Caco-2 (cell line): ENCODE data around the gene CISD1. TPM values are rescaled to one million over a fixed set of nuclear protein-coding genes. Genes with fewer than 3 reads are reported as not detected.
A peak's percentile ranks its signal among the peaks of the same experiment; 100 is the strongest.

Experiments used
- BruUV-seq: library from RNA; stranded (reverse); fragments of 400-500 nt; replicated peaks from 2 replicates; lab custom pipeline; 2021; lab: Mats Ljungman, UMichigan
- CTCF ChIA-PET: fragments of 300-600 bp; sonication (Branson Sonifier 250); formaldehyde crosslinking; loops from one replicate; lab custom pipeline; 2022; ENCODE audit warnings: antibody characterized with exemption; lab: Charles Lee
- POLR2A ChIA-PET: fragments of 300-600 bp; sonication (Branson Sonifier 250); formaldehyde crosslinking; loops from one replicate; lab custom pipeline; 2022; ENCODE audit warnings: antibody characterized with exemption; lab: Charles Lee
- DNase-seq, 2 experiments: peaks; one replicate each; pipeline versions ENCODE4 v3.0.0 to v3.0.0-alpha.2; 2020 to 2022
- H3K27me3 ChIP-seq: replicated peaks from 2 replicates; pipeline ENCODE4 v1.6.0; 2011; ENCODE audit warnings: low read length; ENCODE audit not compliant: control insufficient read depth, insufficient read depth
- H3K36me3 ChIP-seq: 2 replicates; pipeline ENCODE4 v1.5.1; 2011; ENCODE audit warnings: low read length; ENCODE audit not compliant: control insufficient read depth, insufficient read depth
- H3K4me1 ChIP-seq: fragments of 250-450 bp; sonication (Bioruptor Pico); 2 replicates; pipeline ENCODE4 v1.5.1; 2020; ENCODE audit warnings: mild to moderate bottlenecking
- H3K4me3 ChIP-seq: 2 replicates; pipeline ENCODE4 v1.5.1; 2011; ENCODE audit warnings: low read depth, mild to moderate bottlenecking, control low read depth, low read length
- H3K9me3 ChIP-seq: fragments of 250-450 bp; sonication (Bioruptor Pico); 2 replicates; pipeline ENCODE4 v1.5.1; 2020; ENCODE audit warnings: mild to moderate bottlenecking, moderate library complexity
- H3K27ac Mint-ChIP-seq: one replicate; pipeline ENCODE4 v1.8.0; 2022; ENCODE audit warnings: mixed read lengths; ENCODE audit not compliant: unreplicated experiment
- H3K27me3 Mint-ChIP-seq: one replicate; pipeline ENCODE4 v1.8.0; 2022; ENCODE audit warnings: mixed read lengths; ENCODE audit not compliant: insufficient read depth, unreplicated experiment
- H3K36me3 Mint-ChIP-seq: one replicate; pipeline ENCODE4 v1.8.0; 2022; ENCODE audit warnings: mild to moderate bottlenecking, mixed read lengths; ENCODE audit not compliant: insufficient read depth, unreplicated experiment
- H3K4me1 Mint-ChIP-seq: one replicate; pipeline ENCODE4 v1.8.0; 2022; ENCODE audit warnings: low read depth, mixed read lengths; ENCODE audit not compliant: unreplicated experiment
- H3K4me3 Mint-ChIP-seq: one replicate; pipeline ENCODE4 v1.8.0; 2022; ENCODE audit warnings: mild to moderate bottlenecking, moderate library complexity, mixed read lengths; ENCODE audit not compliant: unreplicated experiment
- H3K9me3 Mint-ChIP-seq: one replicate; pipeline ENCODE4 v1.8.0; 2022; ENCODE audit warnings: mixed read lengths; ENCODE audit not compliant: unreplicated experiment
- intact Hi-C: fragments of 100-400 bp; cut with micrococcal nuclease; formaldehyde crosslinking; loops from one replicate; pipeline ENCODE4 v1.10.0; 2022; ENCODE audit not compliant: unreplicated experiment
- total RNA-seq: library from RNA; stranded (reverse); gene quantifications from 2 replicates; pipeline ENCODE4 v1.2.3, GENCODE V29; 2022
- TF ChIP-seq, protein P1 (sequence below), 2 experiments: fragments of 200-600 bp in 1 of 2; IDR thresholded peaks; 1 replicate in 1 of 2; 2 replicates in 1 of 2; pipeline versions ENCODE4 v1.5.1 to v1.8.0; 2011 to 2022; ENCODE audit warnings: antibody characterized with exemption in 1 of 2, control low read depth in 1 of 2, inconsistent platforms in 1 of 2, low read depth in 1 of 2, low read length in 1 of 2, mild to moderate bottlenecking in 1 of 2, moderate library complexity in 1 of 2; ENCODE audit not compliant: insufficient read depth in 1 of 2, severe bottlenecking in 1 of 2, unreplicated experiment in 1 of 2

The CISD1 gene
- total RNA-seq, 1 experiment from 2014 or later = 98.3 TPM

DNA sequence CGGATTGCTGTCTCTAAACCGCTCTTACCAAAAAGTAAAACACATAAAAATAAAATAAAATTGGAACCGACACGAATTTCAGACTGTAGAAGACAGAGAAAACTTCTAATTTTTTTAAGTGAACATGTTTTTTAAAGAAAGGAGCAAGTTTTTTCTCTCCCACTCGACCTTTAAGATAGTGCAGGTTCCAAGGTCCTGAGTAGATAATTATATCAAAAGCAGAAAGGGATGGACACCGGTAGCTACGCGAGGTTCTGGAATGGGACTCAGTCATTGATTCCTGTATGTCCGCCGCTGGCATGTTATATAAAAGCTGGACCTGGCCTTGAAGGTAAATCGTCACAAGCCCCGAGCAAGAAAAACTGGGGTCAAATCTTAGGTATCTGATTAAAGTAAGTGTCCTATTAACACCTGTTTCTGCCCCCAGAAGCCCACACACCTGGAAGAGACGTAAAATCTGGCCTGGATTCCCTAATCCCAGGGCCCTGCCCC, 462 bp upstream of the CISD1 start:
- ChIA-PET CTCF (interaction anchor here (0.6 to 2.7 kb wide), 8 partner anchors 22 to 1638 kb away, joined by 3 to 21 read pairs (median 6); partner anchors contain the start of gene TFAM), POLR2A (interaction anchor here (0.5 to 1.8 kb wide), 12 partner anchors 9 to 368 kb away, joined by 3 to 7 read pairs (median 3); no protein-coding TSS in a partner anchor)
- TF ChIP-seq, protein P1, sequence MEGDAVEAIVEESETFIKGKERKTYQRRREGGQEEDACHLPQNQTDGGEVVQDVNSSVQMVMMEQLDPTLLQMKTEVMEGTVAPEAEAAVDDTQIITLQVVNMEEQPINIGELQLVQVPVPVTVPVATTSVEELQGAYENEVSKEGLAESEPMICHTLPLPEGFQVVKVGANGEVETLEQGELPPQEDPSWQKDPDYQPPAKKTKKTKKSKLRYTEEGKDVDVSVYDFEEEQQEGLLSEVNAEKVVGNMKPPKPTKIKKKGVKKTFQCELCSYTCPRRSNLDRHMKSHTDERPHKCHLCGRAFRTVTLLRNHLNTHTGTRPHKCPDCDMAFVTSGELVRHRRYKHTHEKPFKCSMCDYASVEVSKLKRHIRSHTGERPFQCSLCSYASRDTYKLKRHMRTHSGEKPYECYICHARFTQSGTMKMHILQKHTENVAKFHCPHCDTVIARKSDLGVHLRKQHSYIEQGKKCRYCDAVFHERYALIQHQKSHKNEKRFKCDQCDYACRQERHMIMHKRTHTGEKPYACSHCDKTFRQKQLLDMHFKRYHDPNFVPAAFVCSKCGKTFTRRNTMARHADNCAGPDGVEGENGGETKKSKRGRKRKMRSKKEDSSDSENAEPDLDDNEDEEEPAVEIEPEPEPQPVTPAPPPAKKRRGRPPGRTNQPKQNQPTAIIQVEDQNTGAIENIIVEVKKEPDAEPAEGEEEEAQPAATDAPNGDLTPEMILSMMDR (IDR thresholded peaks at IDR 0.05; ENCODE audit: insufficient read depth in 1 of 2, low read depth in 1 of 2, low read length in 1 of 2, severe bottlenecking in 1 of 2, unreplicated experiment in 1 of 2) = no peak
- H3K4me3 ChIP-seq = peak overlapping the region; percentile 100
- Mint-ChIP-seq H3K4me3 (peak overlapping the region; percentile 96), H3K27ac (peak overlapping the region; percentile 98), H3K9me3 (no peaks in the 10 kb centered on the region), H3K4me1 (peaks cover 7% of the 10 kb centered on the region), H3K27me3 (no peaks in the 10 kb centered on the region), H3K36me3 (peaks cover 35% of the 10 kb centered on the region)
- intact Hi-C loops = loop anchor here (1.0 kb wide), 2 partner anchors 12 to 29 kb away; no protein-coding TSS in a partner anchor
- H3K9me3 ChIP-seq = no peaks in the 10 kb centered on the region
- no peak for DNase-seq
- no peaks in the 10 kb centered on the region; the same call in 1 of the 2 replicates for H3K36me3 ChIP-seq
- no TSS peak for BruUV-seq
- H3K27me3 ChIP-seq = no peaks in the 10 kb centered on the region
- peaks cover 18% of the 10 kb centered on the region for H3K4me1 ChIP-seq

DNA sequence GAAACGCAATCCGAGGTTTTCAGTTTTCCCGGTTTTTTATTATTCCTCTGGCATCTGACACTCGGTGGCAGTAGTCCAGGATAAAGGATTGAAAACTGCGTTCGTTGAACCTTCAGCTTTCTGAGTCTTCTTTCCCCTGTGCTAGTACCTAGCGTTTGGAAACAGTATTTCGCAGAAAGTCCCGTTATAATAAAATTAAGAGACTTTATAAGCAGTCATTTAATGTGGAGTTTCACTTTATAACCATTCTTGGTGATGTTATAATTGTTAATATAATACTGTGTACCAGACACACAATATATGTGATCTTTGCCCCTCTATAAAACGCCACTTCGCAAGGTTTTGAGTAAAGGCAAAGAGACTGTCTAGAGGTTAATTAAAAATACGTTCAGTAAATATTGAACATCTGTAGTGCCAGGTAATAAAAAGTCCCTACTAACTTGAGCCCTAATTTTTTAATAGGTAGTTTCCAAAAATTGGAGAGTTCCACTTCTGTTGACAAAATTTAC, 874 bp downstream of the CISD1 start:
- Mint-ChIP-seq H3K4me3 (peak overlapping the region; percentile 96), H3K36me3 (peaks cover 37% of the 10 kb centered on the region), H3K27me3 (no peaks in the 10 kb centered on the region), H3K4me1 (peaks cover 14% of the 10 kb centered on the region), H3K9me3 (no peaks in the 10 kb centered on the region), H3K27ac (peak overlapping the region; percentile 98)
- ChIA-PET CTCF (interaction anchor here (1.5 to 2.7 kb wide), 2 partner anchors 21 to 145 kb away, joined by 4 to 21 read pairs; no protein-coding TSS in a partner anchor), POLR2A (interaction anchor here (1.8 kb wide), 1 partner anchor 11 kb away, joined by 7 read pairs; no protein-coding TSS in a partner anchor)
- DNase-seq = no peak
- Histone ChIP-seq H3K9me3 (no peaks in the 10 kb centered on the region), H3K4me3 (peak overlapping the region; percentile 100), H3K4me1 (peaks cover 22% of the 10 kb centered on the region), H3K36me3 (no peaks in the 10 kb centered on the region; the same call in none of the 2 replicates), H3K27me3 (no peaks in the 10 kb centered on the region)
- TF ChIP-seq, protein P1 (IDR thresholded peaks at IDR 0.05; ENCODE audit: insufficient read depth in 1 of 2, low read depth in 1 of 2, low read length in 1 of 2, severe bottlenecking in 1 of 2, unreplicated experiment in 1 of 2) = no peak
- intact Hi-C loops = loop anchor here (1.0 kb wide), 7 partner anchors 7 to 198 kb away; partner anchors contain the start of gene TFAM
- BruUV-seq = TSS peak; percentile 65

DNA sequence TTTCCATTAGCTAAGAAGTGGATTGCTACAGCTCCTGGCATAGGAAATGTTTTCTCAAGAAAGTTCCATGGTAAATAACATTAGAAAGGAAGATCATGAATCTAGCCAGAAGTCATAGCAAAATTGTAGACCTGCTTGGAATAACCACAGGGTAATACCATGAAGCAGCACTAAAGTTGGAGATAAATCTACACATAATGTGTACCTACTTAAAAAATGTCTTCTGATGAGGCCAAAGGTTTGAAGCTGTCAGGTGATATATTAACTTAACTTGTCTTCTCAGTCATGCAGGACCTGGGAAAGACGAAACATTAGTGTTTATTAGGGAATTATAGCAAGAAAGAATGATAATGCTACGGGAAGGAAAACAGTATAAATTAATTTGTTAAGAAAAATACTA, 6.3 kb downstream of the CISD1 start:
- TF ChIP-seq, protein P1 (IDR thresholded peaks at IDR 0.05; ENCODE audit: insufficient read depth in 1 of 2, low read depth in 1 of 2, low read length in 1 of 2, severe bottlenecking in 1 of 2, unreplicated experiment in 1 of 2) = no peak
- Mint-ChIP-seq H3K27ac (peak overlapping the region; percentile 81), H3K27me3 (no peaks in the 10 kb centered on the region), H3K9me3 (no peaks in the 10 kb centered on the region), H3K36me3 (peaks cover 39% of the 10 kb centered on the region), H3K4me3 (peak overlapping the region; percentile 70), H3K4me1 (peaks cover 32% of the 10 kb centered on the region)
- ChIA-PET CTCF (interaction anchor here (0.6 to 1.2 kb wide), 3 partner anchors 8 to 98 kb away, joined by 3 to 6 read pairs (median 3); no protein-coding TSS in a partner anchor), POLR2A (no interaction called here)
- H3K4me3 ChIP-seq = peak overlapping the region; percentile 20
- peaks cover 20% of the 10 kb centered on the region for H3K4me1 ChIP-seq
- H3K27me3 ChIP-seq = no peaks in the 10 kb centered on the region
- no TSS peak for BruUV-seq
- DNase-seq = no peak
- H3K9me3 ChIP-seq = no peaks in the 10 kb centered on the region
- intact Hi-C loops = no loop called here
- H3K36me3 ChIP-seq = peaks cover 3% of the 10 kb centered on the region
